ENCODE data around the gene TMTC1. TPM values are rescaled to one million over a fixed set of nuclear protein-coding genes. Genes with fewer than 3 reads are reported as not detected.
A peak's percentile ranks its signal among the peaks of the same experiment; 100 is the strongest.

The TMTC1 gene
- total RNA-seq, 1 donor from 2014 or later = 16.1 TPM

GRCh38 chr12:29782871-29783772 lies 620 bp downstream of the TMTC1 start:
- DNase-seq (ENCODE audit: low spot score) = peak; percentile 77
- Histone ChIP-seq H3K4me1 (peaks cover 16% of the 10 kb centered on the region), H3K9me3 (ENCODE audit: low read depth) (peaks cover 6% of the 10 kb centered on the region), H3K9ac (peak overlapping the region; percentile 3), H3K79me2 (ENCODE audit: low read depth) (peaks cover 41% of the 10 kb centered on the region), H3K36me3 (peaks cover 10% of the 10 kb centered on the region), H3K27ac (no peak overlapping the region), H3F3A (ENCODE audit: low read depth) (no peaks in the 10 kb centered on the region), H3K4me3 (peak overlapping the region; percentile 82), H3K4me2 (peak overlapping the region; percentile 75), H4K20me1 (ENCODE audit: low read depth) (peaks cover 17% of the 10 kb centered on the region), H2AFZ (replicated peaks) (peak overlapping the region; percentile 69), H3K27me3 (peaks cover 16% of the 10 kb centered on the region)
- Mint-ChIP-seq H3K9me3 (peaks cover 16% of the 10 kb centered on the region), H3K36me3 (peaks cover 13% of the 10 kb centered on the region), H3K4me3 (peak overlapping the region; percentile 94), H3K27me3 (ENCODE audit: insufficient read depth, low read depth) (no peaks in the 10 kb centered on the region), H3K27ac (peak overlapping the region; percentile 33), H3K4me1 (peaks cover 22% of the 10 kb centered on the region)
- peak; percentile 1 for TF ChIP-seq EZH2 (IDR thresholded peaks at IDR 0.05)
- TF ChIP-seq, protein P1, sequence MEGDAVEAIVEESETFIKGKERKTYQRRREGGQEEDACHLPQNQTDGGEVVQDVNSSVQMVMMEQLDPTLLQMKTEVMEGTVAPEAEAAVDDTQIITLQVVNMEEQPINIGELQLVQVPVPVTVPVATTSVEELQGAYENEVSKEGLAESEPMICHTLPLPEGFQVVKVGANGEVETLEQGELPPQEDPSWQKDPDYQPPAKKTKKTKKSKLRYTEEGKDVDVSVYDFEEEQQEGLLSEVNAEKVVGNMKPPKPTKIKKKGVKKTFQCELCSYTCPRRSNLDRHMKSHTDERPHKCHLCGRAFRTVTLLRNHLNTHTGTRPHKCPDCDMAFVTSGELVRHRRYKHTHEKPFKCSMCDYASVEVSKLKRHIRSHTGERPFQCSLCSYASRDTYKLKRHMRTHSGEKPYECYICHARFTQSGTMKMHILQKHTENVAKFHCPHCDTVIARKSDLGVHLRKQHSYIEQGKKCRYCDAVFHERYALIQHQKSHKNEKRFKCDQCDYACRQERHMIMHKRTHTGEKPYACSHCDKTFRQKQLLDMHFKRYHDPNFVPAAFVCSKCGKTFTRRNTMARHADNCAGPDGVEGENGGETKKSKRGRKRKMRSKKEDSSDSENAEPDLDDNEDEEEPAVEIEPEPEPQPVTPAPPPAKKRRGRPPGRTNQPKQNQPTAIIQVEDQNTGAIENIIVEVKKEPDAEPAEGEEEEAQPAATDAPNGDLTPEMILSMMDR (IDR thresholded peaks at IDR 0.05) = no peak
- no peak for TF ChIP-seq EZH2phosphoT487 (IDR thresholded peaks at IDR 0.05)

- Histone ChIP-seq H3K4me1 (peaks cover 10% of the 10 kb centered on the region), H3K9me3 (ENCODE audit: low read depth) (peaks cover 6% of the 10 kb centered on the region), H3F3A (ENCODE audit: low read depth) (no peaks in the 10 kb centered on the region), H3K36me3 (peaks cover 10% of the 10 kb centered on the region), H3K27me3 (peaks cover 16% of the 10 kb centered on the region), H3K9ac (peak overlapping the region; percentile 3), H3K27ac (no peak overlapping the region), H4K20me1 (ENCODE audit: low read depth) (peaks cover 17% of the 10 kb centered on the region), H3K4me2 (peak overlapping the region; percentile 75), H3K79me2 (ENCODE audit: low read depth) (peaks cover 47% of the 10 kb centered on the region), H2AFZ (replicated peaks) (peak overlapping the region; percentile 69), H3K4me3 (peak overlapping the region; percentile 82)
- H3K4me3 Mint-ChIP-seq = peak overlapping the region; percentile 94
- H3K27me3 Mint-ChIP-seq (ENCODE audit: insufficient read depth, low read depth) = no peaks in the 10 kb centered on the region
- H3K36me3 Mint-ChIP-seq = peaks cover 13% of the 10 kb centered on the region
- H3K4me1 Mint-ChIP-seq = peaks cover 18% of the 10 kb centered on the region
- H3K27ac Mint-ChIP-seq = no peak overlapping the region
- peaks cover 19% of the 10 kb centered on the region for H3K9me3 Mint-ChIP-seq
- TF ChIP-seq, protein P1 (IDR thresholded peaks at IDR 0.05) = no peak
- no peak for TF ChIP-seq EZH2 (IDR thresholded peaks at IDR 0.05)
- no peak for TF ChIP-seq EZH2phosphoT487 (IDR thresholded peaks at IDR 0.05)
- DNase-seq (ENCODE audit: low spot score) = peak; percentile 48
These were observed 1.4 kb downstream of the TMTC1 start for GRCh38 chr12:29782285-29782870.

GRCh38 chr12:29781705-29782266 lies 2.0 kb downstream of the TMTC1 start:
- no peak overlapping the region for H3K27ac Mint-ChIP-seq
- Histone ChIP-seq H3K27me3 (peaks cover 16% of the 10 kb centered on the region), H3F3A (ENCODE audit: low read depth) (no peaks in the 10 kb centered on the region), H3K27ac (no peak overlapping the region), H3K79me2 (ENCODE audit: low read depth) (peaks cover 49% of the 10 kb centered on the region), H3K36me3 (peaks cover 10% of the 10 kb centered on the region), H3K9me3 (ENCODE audit: low read depth) (peaks cover 6% of the 10 kb centered on the region), H4K20me1 (ENCODE audit: low read depth) (peaks cover 17% of the 10 kb centered on the region), H3K4me1 (peaks cover 10% of the 10 kb centered on the region), H3K9ac (no peak overlapping the region), H3K4me3 (peak overlapping the region; percentile 82), H2AFZ (replicated peaks) (no peak overlapping the region), H3K4me2 (peak overlapping the region; percentile 75)
- H3K4me1 Mint-ChIP-seq = peaks cover 18% of the 10 kb centered on the region
- H3K9me3 Mint-ChIP-seq = peaks cover 24% of the 10 kb centered on the region
- H3K4me3 Mint-ChIP-seq = peak overlapping the region; percentile 94
- DNase-seq (ENCODE audit: low spot score) = no peak
- peaks cover 14% of the 10 kb centered on the region for H3K36me3 Mint-ChIP-seq
- no peak for TF ChIP-seq EZH2phosphoT487 (IDR thresholded peaks at IDR 0.05)
- no peak for TF ChIP-seq EZH2 (IDR thresholded peaks at IDR 0.05)
- TF ChIP-seq, protein P1 (IDR thresholded peaks at IDR 0.05) = no peak
- H3K27me3 Mint-ChIP-seq (ENCODE audit: insufficient read depth, low read depth) = no peaks in the 10 kb centered on the region
